ENCODE results near the gene PINLYP. TPM values are rescaled to one million over a fixed set of nuclear protein-coding genes. Genes with fewer than 3 reads are reported as not detected.

Gene PINLYP
- total and polyA plus RNA-seq, 9 of the 15 experiments (the other 6 are each of a cell fraction or from before 2014, with no cell fraction given), result 1.00 to 6.7 (median 2.2) TPM

DNA sequence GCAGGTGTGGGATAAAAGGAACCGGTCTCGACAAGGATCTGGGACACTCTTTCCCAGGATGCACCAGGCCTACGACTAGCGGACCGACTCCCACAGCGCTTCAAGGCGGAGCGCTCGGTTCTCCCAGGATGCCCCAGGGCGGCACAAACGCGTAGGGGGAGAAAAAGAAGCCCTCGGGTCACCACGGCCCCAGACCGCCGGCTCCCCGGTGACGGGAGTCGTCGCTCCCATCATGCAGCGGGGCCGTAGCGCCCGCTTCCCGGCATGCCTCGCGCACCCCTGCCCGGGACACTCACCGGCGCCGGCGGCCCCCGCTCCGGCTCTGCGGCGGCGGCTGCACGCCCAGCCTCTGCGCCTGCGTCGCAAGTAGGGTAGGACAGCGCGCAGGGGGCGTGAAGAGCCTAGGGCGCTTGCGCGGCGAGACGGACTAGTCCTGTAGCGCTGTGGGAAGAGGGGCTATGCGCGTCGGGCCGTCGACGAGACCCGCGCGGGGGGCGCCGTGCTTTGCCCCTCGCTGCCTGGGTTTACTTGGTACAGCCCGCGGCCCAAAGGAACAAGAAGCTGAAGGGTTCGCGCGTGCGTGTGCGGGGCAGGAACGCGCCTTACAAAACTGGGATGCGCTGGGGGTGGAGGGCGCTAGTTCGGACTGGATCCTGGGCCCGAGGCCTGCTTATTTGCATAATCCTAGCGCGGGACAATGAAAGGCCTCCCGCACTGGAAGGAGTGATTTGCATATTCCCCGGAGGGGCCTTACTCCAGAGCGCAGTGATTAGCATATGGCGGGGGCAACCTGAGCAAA, 43.9 kb downstream of the PINLYP start, which contains the start of gene ZNF428 (continued):
- TF ChIP-seq, protein P1, sequence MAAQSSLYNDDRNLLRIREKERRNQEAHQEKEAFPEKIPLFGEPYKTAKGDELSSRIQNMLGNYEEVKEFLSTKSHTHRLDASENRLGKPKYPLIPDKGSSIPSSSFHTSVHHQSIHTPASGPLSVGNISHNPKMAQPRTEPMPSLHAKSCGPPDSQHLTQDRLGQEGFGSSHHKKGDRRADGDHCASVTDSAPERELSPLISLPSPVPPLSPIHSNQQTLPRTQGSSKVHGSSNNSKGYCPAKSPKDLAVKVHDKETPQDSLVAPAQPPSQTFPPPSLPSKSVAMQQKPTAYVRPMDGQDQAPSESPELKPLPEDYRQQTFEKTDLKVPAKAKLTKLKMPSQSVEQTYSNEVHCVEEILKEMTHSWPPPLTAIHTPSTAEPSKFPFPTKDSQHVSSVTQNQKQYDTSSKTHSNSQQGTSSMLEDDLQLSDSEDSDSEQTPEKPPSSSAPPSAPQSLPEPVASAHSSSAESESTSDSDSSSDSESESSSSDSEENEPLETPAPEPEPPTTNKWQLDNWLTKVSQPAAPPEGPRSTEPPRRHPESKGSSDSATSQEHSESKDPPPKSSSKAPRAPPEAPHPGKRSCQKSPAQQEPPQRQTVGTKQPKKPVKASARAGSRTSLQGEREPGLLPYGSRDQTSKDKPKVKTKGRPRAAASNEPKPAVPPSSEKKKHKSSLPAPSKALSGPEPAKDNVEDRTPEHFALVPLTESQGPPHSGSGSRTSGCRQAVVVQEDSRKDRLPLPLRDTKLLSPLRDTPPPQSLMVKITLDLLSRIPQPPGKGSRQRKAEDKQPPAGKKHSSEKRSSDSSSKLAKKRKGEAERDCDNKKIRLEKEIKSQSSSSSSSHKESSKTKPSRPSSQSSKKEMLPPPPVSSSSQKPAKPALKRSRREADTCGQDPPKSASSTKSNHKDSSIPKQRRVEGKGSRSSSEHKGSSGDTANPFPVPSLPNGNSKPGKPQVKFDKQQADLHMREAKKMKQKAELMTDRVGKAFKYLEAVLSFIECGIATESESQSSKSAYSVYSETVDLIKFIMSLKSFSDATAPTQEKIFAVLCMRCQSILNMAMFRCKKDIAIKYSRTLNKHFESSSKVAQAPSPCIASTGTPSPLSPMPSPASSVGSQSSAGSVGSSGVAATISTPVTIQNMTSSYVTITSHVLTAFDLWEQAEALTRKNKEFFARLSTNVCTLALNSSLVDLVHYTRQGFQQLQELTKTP (IDR thresholded peaks at IDR 0.05; ENCODE audit: low read depth in 1 of 2, partially characterized antibody in 2 of 2), result peak in 1 of 2 experiments; percentile 95
- TF ChIP-seq NFIX (CRISPR knock-in tag; IDR thresholded peaks at IDR 0.05; ENCODE audit: low read depth), result 0 out of 2 replicates have a peak, but pooled peaks have one; percentile 4
- no peak for TF ChIP-seq MTA2 (IDR thresholded peaks at IDR 0.05; ENCODE audit: low read depth)
- TF ChIP-seq NUFIP1 (IDR thresholded peaks at IDR 0.05; ENCODE audit: partially characterized antibody), result no peak
- TF ChIP-seq, protein P2, sequence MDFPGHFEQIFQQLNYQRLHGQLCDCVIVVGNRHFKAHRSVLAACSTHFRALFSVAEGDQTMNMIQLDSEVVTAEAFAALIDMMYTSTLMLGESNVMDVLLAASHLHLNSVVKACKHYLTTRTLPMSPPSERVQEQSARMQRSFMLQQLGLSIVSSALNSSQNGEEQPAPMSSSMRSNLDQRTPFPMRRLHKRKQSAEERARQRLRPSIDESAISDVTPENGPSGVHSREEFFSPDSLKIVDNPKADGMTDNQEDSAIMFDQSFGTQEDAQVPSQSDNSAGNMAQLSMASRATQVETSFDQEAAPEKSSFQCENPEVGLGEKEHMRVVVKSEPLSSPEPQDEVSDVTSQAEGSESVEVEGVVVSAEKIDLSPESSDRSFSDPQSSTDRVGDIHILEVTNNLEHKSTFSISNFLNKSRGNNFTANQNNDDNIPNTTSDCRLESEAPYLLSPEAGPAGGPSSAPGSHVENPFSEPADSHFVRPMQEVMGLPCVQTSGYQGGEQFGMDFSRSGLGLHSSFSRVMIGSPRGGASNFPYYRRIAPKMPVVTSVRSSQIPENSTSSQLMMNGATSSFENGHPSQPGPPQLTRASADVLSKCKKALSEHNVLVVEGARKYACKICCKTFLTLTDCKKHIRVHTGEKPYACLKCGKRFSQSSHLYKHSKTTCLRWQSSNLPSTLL (IDR thresholded peaks at IDR 0.05), result no peak
- TF ChIP-seq, protein P3, sequence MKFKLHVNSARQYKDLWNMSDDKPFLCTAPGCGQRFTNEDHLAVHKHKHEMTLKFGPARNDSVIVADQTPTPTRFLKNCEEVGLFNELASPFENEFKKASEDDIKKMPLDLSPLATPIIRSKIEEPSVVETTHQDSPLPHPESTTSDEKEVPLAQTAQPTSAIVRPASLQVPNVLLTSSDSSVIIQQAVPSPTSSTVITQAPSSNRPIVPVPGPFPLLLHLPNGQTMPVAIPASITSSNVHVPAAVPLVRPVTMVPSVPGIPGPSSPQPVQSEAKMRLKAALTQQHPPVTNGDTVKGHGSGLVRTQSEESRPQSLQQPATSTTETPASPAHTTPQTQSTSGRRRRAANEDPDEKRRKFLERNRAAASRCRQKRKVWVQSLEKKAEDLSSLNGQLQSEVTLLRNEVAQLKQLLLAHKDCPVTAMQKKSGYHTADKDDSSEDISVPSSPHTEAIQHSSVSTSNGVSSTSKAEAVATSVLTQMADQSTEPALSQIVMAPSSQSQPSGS (CRISPR knock-in tag; IDR thresholded peaks at IDR 0.05), result no peak; the same call in 1 of the 2 replicates
- TF ChIP-seq TAF1 (IDR thresholded peaks at IDR 0.05; ENCODE audit: control insufficient read depth, extremely low read depth, insufficient read depth, low read length, severe bottlenecking), result peak; percentile 64
- no peak for TF ChIP-seq HEY1 (CRISPR knock-in tag; IDR thresholded peaks at IDR 0.05; ENCODE audit: borderline replicate concordance)
- TF ChIP-seq KDM2B (CRISPR knock-in tag; IDR thresholded peaks at IDR 0.05), result no peak
- peak; percentile 98 for TF ChIP-seq ZFX (CRISPR knock-in tag; IDR thresholded peaks at IDR 0.05)
- TF ChIP-seq, protein P4, sequence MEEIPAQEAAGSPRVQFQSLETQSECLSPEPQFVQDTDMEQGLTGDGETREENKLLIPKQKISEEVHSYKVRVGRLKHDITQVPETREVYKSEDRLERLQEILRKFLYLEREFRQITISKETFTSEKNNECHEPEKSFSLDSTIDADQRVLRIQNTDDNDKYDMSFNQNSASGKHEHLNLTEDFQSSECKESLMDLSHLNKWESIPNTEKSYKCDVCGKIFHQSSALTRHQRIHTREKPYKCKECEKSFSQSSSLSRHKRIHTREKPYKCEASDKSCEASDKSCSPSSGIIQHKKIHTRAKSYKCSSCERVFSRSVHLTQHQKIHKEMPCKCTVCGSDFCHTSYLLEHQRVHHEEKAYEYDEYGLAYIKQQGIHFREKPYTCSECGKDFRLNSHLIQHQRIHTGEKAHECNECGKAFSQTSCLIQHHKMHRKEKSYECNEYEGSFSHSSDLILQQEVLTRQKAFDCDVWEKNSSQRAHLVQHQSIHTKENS (CRISPR knock-in tag; IDR thresholded peaks at IDR 0.05), result no peak
- peak; percentile 71; the same call in 1 of the 2 replicates for TF ChIP-seq HIVEP1 (CRISPR knock-in tag; IDR thresholded peaks at IDR 0.05)
- TF ChIP-seq SRSF3 (IDR thresholded peaks at IDR 0.05; ENCODE audit: insufficient read depth, low read length), result no peak
- no peak for TF ChIP-seq SAFB2 (IDR thresholded peaks at IDR 0.05; ENCODE audit: borderline replicate concordance, low read depth, low read length, severe bottlenecking)
- no peak for TF ChIP-seq SPI1 (IDR thresholded peaks at IDR 0.05; ENCODE audit: borderline replicate concordance, low read depth, low read length)
- no peak for TF ChIP-seq DACH1 (IDR thresholded peaks at IDR 0.05; ENCODE audit: partially characterized antibody)
- TF ChIP-seq TBL1XR1 (IDR thresholded peaks at IDR 0.05; ENCODE audit: low read length in 2 of 2), result peak in 1 of 2 experiments; percentile 16; a peak in 1 of 4 replicates
- 0 out of 2 replicates have a peak, but pooled peaks have one; percentile 39 for TF ChIP-seq HDAC8 (tag; IDR thresholded peaks at IDR 0.05)

Measured in K562 (cell line).